ENCODE results near the gene LYPD1. TPM values are rescaled to one million over a fixed set of nuclear protein-coding genes. Genes with fewer than 3 reads are reported as not detected.

LYPD1 gene
- total RNA-seq, 1 experiment from 2014 or later, result not detected

DNA sequence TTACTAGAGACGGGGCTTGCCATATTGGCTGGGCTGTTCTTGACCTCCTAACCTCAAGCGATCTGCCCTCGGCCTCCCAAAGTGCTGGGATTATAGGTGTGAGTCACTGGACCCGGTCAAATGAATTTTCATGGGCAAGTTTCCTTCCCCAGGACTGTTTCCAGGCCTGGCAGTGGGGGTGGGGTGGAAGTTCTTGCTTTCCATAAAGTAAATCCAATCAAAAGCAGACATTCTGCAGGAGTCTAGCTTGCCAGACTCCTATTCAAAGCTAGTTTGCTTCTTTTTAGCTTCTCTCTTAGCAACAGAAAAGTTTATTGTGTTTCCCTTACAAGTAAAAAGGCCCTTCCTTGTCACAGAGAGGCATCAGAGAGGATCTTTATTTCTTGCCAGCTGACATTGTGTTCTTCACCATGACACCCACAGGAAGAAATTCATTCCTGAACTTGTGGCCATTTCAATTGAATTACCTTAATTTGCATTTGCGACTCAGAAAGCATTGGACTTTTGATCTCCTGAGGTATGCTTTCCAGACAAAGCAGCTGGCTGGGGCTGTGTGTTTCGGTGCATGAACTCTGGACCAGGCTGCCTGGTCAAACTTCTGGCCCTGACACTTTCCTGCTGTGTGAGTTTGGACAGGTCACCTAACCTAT is 37.9 kb downstream of the LYPD1 start:
- Mint-ChIP-seq H3K9me3 (ENCODE audit: unreplicated experiment) (peaks cover 8% of the 10 kb centered on the region), H3K27ac (ENCODE audit: low read depth, unreplicated experiment) (no peak overlapping the region), H3K36me3 (ENCODE audit: insufficient read depth, unreplicated experiment) (no peaks in the 10 kb centered on the region), H3K27me3 (ENCODE audit: insufficient read depth, unreplicated experiment) (no peaks in the 10 kb centered on the region), H3K4me1 (ENCODE audit: insufficient read depth, unreplicated experiment) (peaks cover 3% of the 10 kb centered on the region), H3K4me3 (ENCODE audit: unreplicated experiment) (no peak overlapping the region)
- TF ChIP-seq, protein P1, sequence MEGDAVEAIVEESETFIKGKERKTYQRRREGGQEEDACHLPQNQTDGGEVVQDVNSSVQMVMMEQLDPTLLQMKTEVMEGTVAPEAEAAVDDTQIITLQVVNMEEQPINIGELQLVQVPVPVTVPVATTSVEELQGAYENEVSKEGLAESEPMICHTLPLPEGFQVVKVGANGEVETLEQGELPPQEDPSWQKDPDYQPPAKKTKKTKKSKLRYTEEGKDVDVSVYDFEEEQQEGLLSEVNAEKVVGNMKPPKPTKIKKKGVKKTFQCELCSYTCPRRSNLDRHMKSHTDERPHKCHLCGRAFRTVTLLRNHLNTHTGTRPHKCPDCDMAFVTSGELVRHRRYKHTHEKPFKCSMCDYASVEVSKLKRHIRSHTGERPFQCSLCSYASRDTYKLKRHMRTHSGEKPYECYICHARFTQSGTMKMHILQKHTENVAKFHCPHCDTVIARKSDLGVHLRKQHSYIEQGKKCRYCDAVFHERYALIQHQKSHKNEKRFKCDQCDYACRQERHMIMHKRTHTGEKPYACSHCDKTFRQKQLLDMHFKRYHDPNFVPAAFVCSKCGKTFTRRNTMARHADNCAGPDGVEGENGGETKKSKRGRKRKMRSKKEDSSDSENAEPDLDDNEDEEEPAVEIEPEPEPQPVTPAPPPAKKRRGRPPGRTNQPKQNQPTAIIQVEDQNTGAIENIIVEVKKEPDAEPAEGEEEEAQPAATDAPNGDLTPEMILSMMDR (IDR thresholded peaks at IDR 0.05; ENCODE audit: unreplicated experiment), result no peak
- intact Hi-C loops (cut with micrococcal nuclease), result no loop called here
- BruUV-seq (replicated peaks), result no TSS peak
- CTCF ChIA-PET, result interaction anchor here (0.7 to 1.2 kb wide), 2 partner anchors 14 to 17 kb away, joined by 3 read pairs; no protein-coding TSS in a partner anchor
- peak; percentile 46 for DNase-seq (ENCODE audit: unreplicated experiment)
- POLR2A ChIA-PET, result no interaction called here

DNA sequence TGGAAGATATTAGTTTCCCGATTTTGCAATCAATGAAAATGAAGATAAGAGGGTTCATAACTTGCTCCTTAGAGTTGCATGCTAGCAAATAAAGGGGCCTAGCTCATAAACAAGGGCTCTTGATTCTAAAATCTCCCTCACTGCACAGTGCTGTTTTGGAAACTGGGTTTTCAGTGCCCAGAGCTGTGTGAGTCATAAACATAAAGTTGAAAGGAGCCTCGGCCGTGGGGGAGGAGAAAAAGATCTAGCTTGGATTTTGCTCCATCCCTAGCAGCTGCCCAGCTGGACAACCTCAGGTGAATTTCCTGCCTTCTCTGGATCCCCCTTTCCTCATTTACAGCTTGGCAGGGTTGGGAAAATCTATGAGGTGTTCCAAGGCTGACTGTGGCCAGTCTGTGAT is 42.5 kb downstream of the LYPD1 start:
- intact Hi-C loops (cut with micrococcal nuclease), result no loop called here
- Mint-ChIP-seq H3K9me3 (ENCODE audit: unreplicated experiment) (no peaks in the 10 kb centered on the region), H3K27me3 (ENCODE audit: insufficient read depth, unreplicated experiment) (no peaks in the 10 kb centered on the region), H3K4me3 (ENCODE audit: unreplicated experiment) (no peak overlapping the region), H3K27ac (ENCODE audit: low read depth, unreplicated experiment) (no peak overlapping the region), H3K36me3 (ENCODE audit: insufficient read depth, unreplicated experiment) (no peaks in the 10 kb centered on the region), H3K4me1 (ENCODE audit: insufficient read depth, unreplicated experiment) (peaks cover 25% of the 10 kb centered on the region)
- TF ChIP-seq, protein P1 (IDR thresholded peaks at IDR 0.05; ENCODE audit: unreplicated experiment), result no peak
- peak; percentile 50 for DNase-seq (ENCODE audit: unreplicated experiment)
- BruUV-seq (replicated peaks), result no TSS peak
- ChIA-PET POLR2A (interaction anchor here (0.6 kb wide), 1 partner anchor 10 kb away, joined by 3 read pairs; no protein-coding TSS in a partner anchor), CTCF (interaction anchor here (0.6 to 1.1 kb wide), 2 partner anchors 15 to 80 kb away, joined by 3 read pairs; no protein-coding TSS in a partner anchor)

DNA sequence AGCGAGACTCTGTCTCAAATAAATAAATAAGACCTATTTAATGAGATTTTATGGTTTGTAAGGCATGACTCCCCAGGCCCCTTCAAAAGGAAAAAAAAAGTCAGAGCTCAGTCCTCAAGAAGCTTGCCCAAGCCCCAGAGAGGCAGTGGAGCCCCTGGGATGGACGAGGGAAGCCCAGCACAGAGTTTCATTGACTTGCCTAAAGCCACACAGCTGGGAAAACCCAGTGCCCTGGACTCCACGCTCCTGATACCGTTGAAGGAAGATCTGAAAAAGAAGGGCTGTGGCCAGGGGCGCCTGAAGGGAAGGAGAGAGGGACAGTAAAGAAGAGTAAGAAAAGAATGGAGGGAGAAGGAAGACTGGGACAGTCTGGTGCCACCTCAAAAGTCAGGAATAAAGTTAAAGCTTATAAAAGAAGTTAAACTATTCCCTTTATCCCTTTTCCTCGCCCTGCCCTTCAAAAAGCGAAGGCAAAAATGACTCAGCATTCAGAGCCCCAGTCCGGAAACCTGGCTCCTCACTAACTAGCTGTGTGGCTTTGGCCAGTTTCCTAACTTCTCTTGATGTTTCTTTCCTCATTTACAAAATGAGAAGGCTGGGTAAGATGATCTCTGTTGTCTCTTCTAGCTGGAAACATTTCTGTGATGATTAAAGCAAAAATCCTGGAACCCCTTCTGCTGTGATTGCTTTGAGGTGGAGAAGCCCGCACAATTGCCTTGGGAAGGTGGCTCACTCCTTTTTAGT is 46.7 kb downstream of the LYPD1 start:
- TF ChIP-seq, protein P1 (IDR thresholded peaks at IDR 0.05; ENCODE audit: unreplicated experiment), result no peak
- peak overlapping the region; percentile 25 for H3K4me3 Mint-ChIP-seq (ENCODE audit: unreplicated experiment)

DNA sequence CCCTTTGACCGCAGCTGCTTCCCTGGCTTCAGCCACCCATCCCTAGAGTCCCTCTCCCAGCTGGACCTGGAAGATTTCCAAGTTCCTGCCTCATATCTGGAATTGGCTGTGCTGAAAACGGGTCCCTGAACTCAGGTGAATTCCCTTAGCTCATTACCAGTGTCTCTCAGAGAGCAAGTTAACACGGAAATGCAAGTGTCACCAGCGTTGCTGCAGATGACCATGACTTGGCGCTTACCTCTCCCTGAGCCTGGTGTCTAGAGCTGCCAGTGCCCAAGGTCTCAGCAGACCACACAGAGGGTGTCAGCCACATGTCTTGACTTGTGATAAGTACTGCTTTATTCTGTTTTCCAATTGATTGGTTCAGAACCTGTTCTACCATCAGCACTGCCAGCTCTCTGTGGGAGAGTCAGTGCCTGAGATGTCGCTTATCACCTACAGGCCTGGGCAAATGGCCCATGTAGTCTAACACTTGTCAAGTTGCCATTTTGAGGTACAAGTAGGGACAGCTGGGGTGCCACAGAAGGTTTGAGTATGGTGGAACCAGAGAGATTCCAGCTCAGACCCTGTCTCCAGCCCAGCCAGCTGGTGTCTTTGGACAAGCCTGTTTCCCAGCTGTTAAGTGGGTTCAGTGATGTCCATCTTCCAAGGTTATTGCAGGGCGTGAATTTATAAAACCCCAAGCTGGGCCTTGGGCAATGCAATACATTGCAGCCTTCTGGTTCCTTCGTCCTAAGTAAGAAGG is 48.7 kb downstream of the LYPD1 start:
- intact Hi-C loops (cut with micrococcal nuclease), result no loop called here
- ChIA-PET CTCF (interaction anchor here (0.6 kb wide), 1 partner anchor 77 kb away, joined by 3 read pairs; no protein-coding TSS in a partner anchor), POLR2A (no interaction called here)
- H3K4me1 Mint-ChIP-seq (ENCODE audit: insufficient read depth, unreplicated experiment), result peaks cover 36% of the 10 kb centered on the region
- H3K9me3 Mint-ChIP-seq (ENCODE audit: unreplicated experiment), result no peaks in the 10 kb centered on the region
- no TSS peak for BruUV-seq (replicated peaks)
- no peak overlapping the region for H3K4me3 Mint-ChIP-seq (ENCODE audit: unreplicated experiment)
- no peaks in the 10 kb centered on the region for H3K27me3 Mint-ChIP-seq (ENCODE audit: insufficient read depth, unreplicated experiment)
- no peaks in the 10 kb centered on the region for H3K36me3 Mint-ChIP-seq (ENCODE audit: insufficient read depth, unreplicated experiment)
- DNase-seq (ENCODE audit: unreplicated experiment), result no peak
- H3K27ac Mint-ChIP-seq (ENCODE audit: low read depth, unreplicated experiment), result peak overlapping the region; percentile 27
- TF ChIP-seq, protein P1 (IDR thresholded peaks at IDR 0.05; ENCODE audit: unreplicated experiment), result no peak

More for the DNA sequence above, 46.7 kb downstream of the LYPD1 start:
- no TSS peak for BruUV-seq (replicated peaks)
- H3K9me3 Mint-ChIP-seq (ENCODE audit: unreplicated experiment), result no peaks in the 10 kb centered on the region
- no peaks in the 10 kb centered on the region for H3K36me3 Mint-ChIP-seq (ENCODE audit: insufficient read depth, unreplicated experiment)
- DNase-seq (ENCODE audit: unreplicated experiment), result peak; percentile 82
- ChIA-PET CTCF (interaction anchor here (0.5 to 1.2 kb wide), 4 partner anchors 28 to 131 kb away, joined by 3 to 4 read pairs (median 3); no protein-coding TSS in a partner anchor), POLR2A (no interaction called here)
- H3K27ac Mint-ChIP-seq (ENCODE audit: low read depth, unreplicated experiment), result peak overlapping the region; percentile 77
- intact Hi-C loops (cut with micrococcal nuclease), result no loop called here
- H3K4me1 Mint-ChIP-seq (ENCODE audit: insufficient read depth, unreplicated experiment), result peaks cover 43% of the 10 kb centered on the region
- H3K27me3 Mint-ChIP-seq (ENCODE audit: insufficient read depth, unreplicated experiment), result no peaks in the 10 kb centered on the region

All from MCF 10A (cell line).